ENCODE data around the gene CHST4.
A peak's percentile ranks its signal among the peaks of the same experiment; 100 is the strongest.

GRCh38 chr16:71501547-71501946 is 24.7 kb upstream of the CHST4 start:
- peak; percentile 12 for TF ChIP-seq CTCF (IDR thresholded peaks at IDR 0.05; ENCODE audit: low read length)
- TF ChIP-seq EZH2 (optimal IDR thresholded peaks at IDR 0.05; ENCODE audit: low read depth, low read length) = no peak
- TF ChIP-seq EZH2phosphoT487 (IDR thresholded peaks at IDR 0.05; ENCODE audit: low read length) = no peak

Measured in MM.1S (cell line).